ENCODE measurements around the gene GAS1. TPM values are rescaled to one million over a fixed set of nuclear protein-coding genes. Genes with fewer than 3 reads are reported as not detected.

Gene GAS1
- total RNA-seq, 4 donors from 2014 or later = 4.8 to 36.2 (median 11.3) TPM

GRCh38 chr9:86983249-86983619 is 35.9 kb upstream of the GAS1 start:
- no peak for DNase-seq
- Histone ChIP-seq H3K4me3 (no peak overlapping the region), H3K27me3 (no peaks in the 10 kb centered on the region), H3K27ac (no peak overlapping the region), H3K36me3 (no peaks in the 10 kb centered on the region), H3K9me3 (no peaks in the 10 kb centered on the region), H3K4me1 (no peaks in the 10 kb centered on the region)
- in situ Hi-C loops (cut with MboI; ENCODE audit: low pct_ligation_motif_present in 1 of 4, low pct_unique_long_range_greater_than_20kb in 1 of 4, low sequenced_read_pairs in 3 of 4) (no loop called here), intact Hi-C loops (cut with DNase I; ENCODE audit: low total_unique reads) (no loop called here)
- WGBS, 2 donors (ENCODE audit: low coverage in 1 of 2) = 76% methylated on average over 3 to 4 of the region's 4 CpGs
- TF ChIP-seq POLR2AphosphoS5 (IDR thresholded peaks at IDR 0.05) (no peak), CTCF (IDR thresholded peaks at IDR 0.05) (no peak), POLR2A (IDR thresholded peaks at IDR 0.05) (no peak), EP300 (IDR thresholded peaks at IDR 0.05; ENCODE audit: low read depth) (no peak)

GRCh38 chr9:86980802-86981201 is 33.5 kb upstream of the GAS1 start:
- in situ Hi-C loops (cut with MboI; ENCODE audit: low pct_ligation_motif_present in 1 of 4, low pct_unique_long_range_greater_than_20kb in 1 of 4, low sequenced_read_pairs in 3 of 4) = no loop called here
- TF ChIP-seq POLR2A (IDR thresholded peaks at IDR 0.05) (no peak), CTCF (IDR thresholded peaks at IDR 0.05) (no peak), POLR2AphosphoS5 (IDR thresholded peaks at IDR 0.05) (no peak), EP300 (IDR thresholded peaks at IDR 0.05; ENCODE audit: low read depth) (no peak)
- Histone ChIP-seq H3K4me3 (no peak overlapping the region), H3K36me3 (no peaks in the 10 kb centered on the region), H3K9me3 (no peaks in the 10 kb centered on the region), H3K4me1 (no peaks in the 10 kb centered on the region), H3K27me3 (no peaks in the 10 kb centered on the region), H3K27ac (no peak overlapping the region)
- WGBS, 2 donors (ENCODE audit: low coverage in 1 of 2) = 74% methylated on average over 3 of the region's 3 CpGs; no CpG with 5 or more reads in 1 of the 2 donors
- no peak for DNase-seq
- intact Hi-C loops (cut with DNase I; ENCODE audit: low total_unique reads) = no loop called here

GRCh38 chr9:86979657-86980056 is 32.4 kb upstream of the GAS1 start:
- Histone ChIP-seq H3K27me3 (no peaks in the 10 kb centered on the region), H3K4me3 (no peak overlapping the region), H3K36me3 (no peaks in the 10 kb centered on the region), H3K9me3 (no peaks in the 10 kb centered on the region), H3K27ac (no peak overlapping the region), H3K4me1 (no peaks in the 10 kb centered on the region)
- DNase-seq = no peak
- in situ Hi-C loops (cut with MboI; ENCODE audit: low pct_ligation_motif_present in 1 of 4, low pct_unique_long_range_greater_than_20kb in 1 of 4, low sequenced_read_pairs in 3 of 4) (no loop called here), intact Hi-C loops (cut with DNase I; ENCODE audit: low total_unique reads) (no loop called here)
- 71 to 100% methylated on average over 1 of the region's 1 CpG for WGBS, 2 donors (ENCODE audit: low coverage in 1 of 2)
- no peak for TF ChIP-seq POLR2AphosphoS5 (IDR thresholded peaks at IDR 0.05)
- TF ChIP-seq CTCF (IDR thresholded peaks at IDR 0.05) = no peak
- no peak for TF ChIP-seq EP300 (IDR thresholded peaks at IDR 0.05; ENCODE audit: low read depth)
- TF ChIP-seq POLR2A (IDR thresholded peaks at IDR 0.05) = no peak

GRCh38 chr9:86978922-86979474 is 31.7 kb upstream of the GAS1 start:
- intact Hi-C loops (cut with DNase I; ENCODE audit: low total_unique reads) (no loop called here), in situ Hi-C loops (cut with MboI; ENCODE audit: low pct_ligation_motif_present in 1 of 4, low pct_unique_long_range_greater_than_20kb in 1 of 4, low sequenced_read_pairs in 3 of 4) (no loop called here)
- Histone ChIP-seq H3K4me1 (no peaks in the 10 kb centered on the region), H3K27ac (no peak overlapping the region), H3K27me3 (no peaks in the 10 kb centered on the region), H3K4me3 (no peak overlapping the region), H3K9me3 (no peaks in the 10 kb centered on the region), H3K36me3 (no peaks in the 10 kb centered on the region)
- 78 to 89% methylated on average over 3 to 6 of the region's 6 CpGs for WGBS, 2 donors (ENCODE audit: low coverage in 1 of 2)
- DNase-seq = no peak
- no peak for TF ChIP-seq POLR2AphosphoS5 (IDR thresholded peaks at IDR 0.05)
- TF ChIP-seq EP300 (IDR thresholded peaks at IDR 0.05; ENCODE audit: low read depth) = no peak

GRCh38 chr9:86978413-86978812 is 31.1 kb upstream of the GAS1 start:
- in situ Hi-C loops (cut with MboI; ENCODE audit: low pct_ligation_motif_present in 1 of 4, low pct_unique_long_range_greater_than_20kb in 1 of 4, low sequenced_read_pairs in 3 of 4) = no loop called here

More at GRCh38 chr9:86978413-86978812, 31.1 kb upstream of the GAS1 start:
- no peak for DNase-seq
- H3K27ac ChIP-seq = no peak overlapping the region
- no peaks in the 10 kb centered on the region for H3K9me3 ChIP-seq
- 89 to 100% methylated on average over 2 of the region's 2 CpGs for WGBS, 2 donors (ENCODE audit: low coverage in 1 of 2)
- H3K4me1 ChIP-seq = no peaks in the 10 kb centered on the region
- TF ChIP-seq POLR2A (IDR thresholded peaks at IDR 0.05) (no peak), CTCF (IDR thresholded peaks at IDR 0.05) (no peak), POLR2AphosphoS5 (IDR thresholded peaks at IDR 0.05) (no peak), EP300 (IDR thresholded peaks at IDR 0.05; ENCODE audit: low read depth) (no peak)
- H3K27me3 ChIP-seq = no peaks in the 10 kb centered on the region
- no peaks in the 10 kb centered on the region for H3K36me3 ChIP-seq
- intact Hi-C loops (cut with DNase I; ENCODE audit: low total_unique reads) = no loop called here
- H3K4me3 ChIP-seq = no peak overlapping the region

All from transverse colon (tissue), 4 donors.